Activated CD4-positive, alpha-beta memory T cell treated with anti-CD3 and anti-CD28 coated beads, Interleukin-2, amount 10 ng/mL, durations not matched to agents 7 days and 5 days (primary cell): ENCODE measurements around the gene LRRC4C. TPM values are rescaled to one million over a fixed set of nuclear protein-coding genes. Genes with fewer than 3 reads are reported as not detected.
"Not testable (repeated sequence)": the region's sequence is repeated elsewhere in the genome, so short reads cannot be mapped to it uniquely, and the experiment has no call there.

Experiments used
- CTCF ChIA-PET: fragments of 350-600 bp; sonication (Branson Sonifier 250); formaldehyde crosslinking; loops from one replicate; lab custom pipeline; 2021; ENCODE audit warnings: antibody characterized with exemption, inconsistent platforms; lab: Charles Lee
- POLR2A ChIA-PET: fragments of 350-600 bp; sonication (Branson Sonifier 250); formaldehyde crosslinking; loops from one replicate; lab custom pipeline; 2021; ENCODE audit warnings: antibody characterized with exemption; lab: Charles Lee
- DNase-seq: peaks from one replicate; pipeline ENCODE4 v3.0.0-alpha.2; 2020
- H3K27ac Mint-ChIP-seq: one replicate; pipeline ENCODE4 v1.8.0; 2021; ENCODE audit warnings: mild to moderate bottlenecking, mixed read lengths
- H3K27me3 Mint-ChIP-seq: one replicate; pipeline ENCODE4 v1.8.0; 2021; ENCODE audit warnings: mixed read lengths
- H3K36me3 Mint-ChIP-seq: one replicate; pipeline ENCODE4 v1.8.0; 2021; ENCODE audit warnings: low read depth, mixed read lengths
- H3K4me1 Mint-ChIP-seq: one replicate; pipeline ENCODE4 v1.8.0; 2021; ENCODE audit warnings: mixed read lengths
- H3K4me3 Mint-ChIP-seq: one replicate; pipeline ENCODE4 v1.8.0; 2021; ENCODE audit warnings: mild to moderate bottlenecking, mixed read lengths
- H3K9me3 Mint-ChIP-seq: one replicate; pipeline ENCODE4 v1.8.0; 2021; ENCODE audit warnings: mixed read lengths
- total RNA-seq, 2 experiments: library from RNA; stranded (reverse); gene quantifications; one replicate each; pipeline ENCODE4 v1.2.3, GENCODE V29; 2021

Gene LRRC4C
- total RNA-seq, 2 experiments from 2014 or later = not detected

DNA sequence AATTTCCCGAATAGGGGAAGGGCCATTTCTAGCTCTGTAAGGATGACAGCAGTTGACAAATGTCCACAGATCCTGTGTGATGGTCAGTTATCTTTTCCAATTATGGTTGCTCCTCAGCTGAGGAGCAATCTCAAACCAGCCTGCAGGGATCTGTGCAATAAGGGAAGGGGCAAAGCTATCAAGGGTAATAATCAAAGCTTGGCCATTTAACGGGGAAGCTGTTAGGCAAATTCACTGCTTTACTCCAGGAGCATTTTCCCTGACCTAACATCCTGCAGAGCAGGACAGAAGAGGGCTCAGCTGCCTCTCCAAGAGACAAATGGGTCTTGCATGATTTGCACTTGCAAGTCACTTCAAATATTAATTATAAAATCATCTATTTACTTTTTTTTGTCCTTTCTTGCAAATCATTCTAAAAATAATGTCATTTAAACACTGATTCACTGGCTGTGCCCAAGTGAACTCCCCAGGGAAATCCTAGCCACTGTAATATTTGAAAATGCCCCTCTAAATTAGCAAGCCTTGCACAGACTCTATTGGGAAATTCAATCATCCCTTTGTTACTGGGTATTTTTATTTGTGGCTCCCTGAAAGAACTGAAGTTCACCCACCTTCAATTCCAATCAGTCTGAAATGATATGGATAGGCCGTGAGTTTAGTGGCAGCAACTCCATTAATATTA is 1256.7 kb downstream of the LRRC4C start:
- Mint-ChIP-seq H3K9me3 (peaks cover 18% of the 10 kb centered on the region), H3K4me3 (no peak overlapping the region), H3K36me3 (no peaks in the 10 kb centered on the region), H3K4me1 (no peaks in the 10 kb centered on the region), H3K27me3 (no peaks in the 10 kb centered on the region), H3K27ac (no peak overlapping the region)
- ChIA-PET POLR2A (no interaction called here), CTCF (interaction anchor here (1.4 kb wide), 1 partner anchor 10 kb away, joined by 3 read pairs; no protein-coding TSS in a partner anchor)
- DNase-seq = no peak

DNA sequence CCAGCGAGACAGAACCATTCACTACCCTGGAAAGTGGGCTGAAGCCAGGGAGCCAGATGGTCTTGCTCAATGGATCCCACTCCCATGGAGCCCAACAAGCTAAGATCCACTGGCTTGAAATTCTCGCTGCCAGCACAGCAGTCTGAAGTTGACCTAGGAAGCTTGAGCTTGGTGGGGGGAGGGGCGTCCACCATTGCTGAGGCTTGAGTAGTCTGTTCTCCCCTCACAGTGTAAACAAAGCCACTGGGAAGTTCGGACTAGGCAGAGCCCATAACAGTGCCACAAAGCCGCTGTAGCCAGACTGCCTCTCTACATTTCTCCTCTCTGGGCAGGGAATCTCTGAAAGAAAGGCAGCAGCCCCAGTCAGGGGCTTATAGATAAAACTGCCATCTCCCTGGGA is 1266.9 kb downstream of the LRRC4C start:
- H3K27me3 Mint-ChIP-seq, DNase-seq, H3K9me3 Mint-ChIP-seq, POLR2A ChIA-PET, H3K36me3 Mint-ChIP-seq, H3K4me1 Mint-ChIP-seq, H3K27ac Mint-ChIP-seq, H3K4me3 Mint-ChIP-seq, CTCF ChIA-PET: not testable (repeated sequence)

DNA sequence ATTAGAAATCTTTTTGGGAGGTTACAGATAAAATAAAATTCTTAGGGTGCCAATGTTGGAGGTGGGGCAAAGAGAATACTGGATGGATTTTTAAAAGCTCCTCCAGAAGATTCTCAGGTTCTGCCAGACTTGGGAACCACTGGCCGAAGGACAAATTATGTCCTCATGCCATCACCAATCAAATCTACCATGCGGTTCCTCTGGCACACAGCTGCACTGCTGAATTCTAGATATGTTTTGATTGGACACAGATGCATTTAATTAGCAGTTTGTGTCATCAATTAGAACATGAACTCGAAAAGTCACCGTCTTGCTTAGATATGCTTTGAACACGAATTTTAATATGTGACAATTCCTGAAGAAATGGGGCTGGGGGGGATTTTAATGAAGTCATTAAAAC is 1269.2 kb downstream of the LRRC4C start:
- no peak for DNase-seq
- Mint-ChIP-seq H3K9me3 (peaks cover 7% of the 10 kb centered on the region), H3K27ac (no peak overlapping the region), H3K36me3 (no peaks in the 10 kb centered on the region), H3K4me1 (no peaks in the 10 kb centered on the region), H3K4me3 (no peak overlapping the region), H3K27me3 (no peaks in the 10 kb centered on the region)
- ChIA-PET CTCF (no interaction called here), POLR2A (no interaction called here)

DNA sequence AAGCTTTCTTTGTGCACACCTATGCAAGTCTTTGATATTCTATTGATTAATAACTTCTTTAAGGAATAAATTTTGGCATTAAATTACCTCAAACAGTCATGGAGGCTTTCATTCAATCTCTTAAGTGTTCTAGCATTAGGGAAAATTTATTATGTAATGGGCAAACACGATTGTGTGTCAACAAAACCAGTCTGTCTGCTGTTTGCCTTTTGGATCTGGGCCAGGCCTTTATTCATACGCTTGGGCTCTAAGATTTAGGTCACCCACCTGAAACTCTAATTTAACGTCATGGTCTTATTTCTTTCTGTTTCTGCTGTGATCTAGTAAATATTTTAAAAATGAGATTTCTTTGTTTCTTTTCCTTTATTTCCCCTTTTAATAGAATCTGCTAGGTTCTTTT is 1270.6 kb downstream of the LRRC4C start:
- no peak overlapping the region for H3K4me3 Mint-ChIP-seq
- no peaks in the 10 kb centered on the region for H3K27me3 Mint-ChIP-seq
- H3K27ac Mint-ChIP-seq = no peak overlapping the region
- H3K36me3 Mint-ChIP-seq = no peaks in the 10 kb centered on the region
- no peaks in the 10 kb centered on the region for H3K4me1 Mint-ChIP-seq
- ChIA-PET CTCF (no interaction called here), POLR2A (no interaction called here)
- DNase-seq = no peak
- H3K9me3 Mint-ChIP-seq = peaks cover 7% of the 10 kb centered on the region

DNA sequence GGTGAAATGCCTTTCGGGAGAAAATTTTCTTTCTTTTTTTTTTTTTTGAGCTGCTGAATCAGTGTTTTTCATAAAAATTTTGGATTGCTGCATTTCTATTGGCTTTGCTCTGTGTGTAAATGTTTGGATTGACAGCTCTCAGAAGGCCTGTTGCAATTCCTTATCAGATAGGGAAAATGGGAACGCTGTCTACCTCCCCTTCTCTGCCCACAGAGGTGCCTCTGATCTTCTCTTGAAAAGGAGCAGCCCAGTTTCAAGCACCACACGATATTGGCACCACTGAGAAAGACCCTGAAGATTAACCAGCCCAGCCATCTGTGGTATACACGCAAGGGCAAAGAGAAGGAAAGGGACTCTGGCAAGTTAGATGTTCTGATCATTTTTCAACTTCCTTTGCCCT is 1272.2 kb downstream of the LRRC4C start:
- no peaks in the 10 kb centered on the region for H3K27me3 Mint-ChIP-seq
- H3K9me3 Mint-ChIP-seq = peaks cover 4% of the 10 kb centered on the region
- H3K27ac Mint-ChIP-seq = no peak overlapping the region
- H3K36me3 Mint-ChIP-seq = no peaks in the 10 kb centered on the region
- no peak for DNase-seq
- H3K4me3 Mint-ChIP-seq = no peak overlapping the region
- ChIA-PET POLR2A (no interaction called here), CTCF (no interaction called here)
- H3K4me1 Mint-ChIP-seq = no peaks in the 10 kb centered on the region

DNA sequence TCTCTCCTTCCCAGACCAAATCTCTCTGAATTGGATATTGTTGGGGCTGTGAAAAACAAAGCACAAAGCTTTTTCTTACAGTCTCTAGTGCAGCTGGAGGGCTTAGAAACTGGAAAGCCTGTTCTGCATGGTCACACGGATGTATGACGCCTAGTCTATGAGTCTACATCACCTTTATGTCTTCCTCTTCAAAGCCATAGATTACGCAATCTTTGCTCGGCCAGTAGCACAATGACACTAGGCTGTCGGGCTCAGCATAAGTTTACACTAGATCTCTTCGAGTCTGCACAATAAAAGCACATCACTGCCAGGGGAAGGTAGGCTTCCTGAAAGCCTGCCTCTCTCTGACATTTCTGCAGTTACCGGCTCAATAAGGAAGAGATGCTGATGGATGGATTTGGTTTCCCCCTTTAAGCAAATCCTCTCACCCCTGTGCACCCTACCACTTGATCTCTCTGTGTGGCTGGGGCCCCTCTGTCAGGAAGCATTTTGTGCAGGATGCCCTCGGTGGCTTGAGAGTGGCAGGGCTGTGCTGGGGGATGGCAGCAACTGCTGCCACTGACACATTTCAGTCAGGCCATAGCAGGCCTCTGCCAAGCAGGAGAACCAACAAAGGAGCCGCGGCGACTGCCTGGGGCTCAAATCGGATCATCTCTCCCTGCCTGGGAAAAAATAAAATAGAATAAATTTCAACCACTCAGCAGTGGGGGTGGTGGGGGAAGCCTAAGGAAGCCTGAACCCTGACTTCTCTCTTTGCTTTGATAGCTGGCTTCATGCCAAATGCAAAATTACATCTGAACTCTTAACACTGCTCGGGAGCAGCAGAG is 1272.8 kb downstream of the LRRC4C start:
- H3K4me3 Mint-ChIP-seq = no peak overlapping the region
- H3K27me3 Mint-ChIP-seq = no peaks in the 10 kb centered on the region
- ChIA-PET POLR2A (no interaction called here), CTCF (no interaction called here)
- DNase-seq = no peak
- no peak overlapping the region for H3K27ac Mint-ChIP-seq
- no peaks in the 10 kb centered on the region for H3K36me3 Mint-ChIP-seq
- H3K4me1 Mint-ChIP-seq = no peaks in the 10 kb centered on the region
- peaks cover 4% of the 10 kb centered on the region for H3K9me3 Mint-ChIP-seq

DNA sequence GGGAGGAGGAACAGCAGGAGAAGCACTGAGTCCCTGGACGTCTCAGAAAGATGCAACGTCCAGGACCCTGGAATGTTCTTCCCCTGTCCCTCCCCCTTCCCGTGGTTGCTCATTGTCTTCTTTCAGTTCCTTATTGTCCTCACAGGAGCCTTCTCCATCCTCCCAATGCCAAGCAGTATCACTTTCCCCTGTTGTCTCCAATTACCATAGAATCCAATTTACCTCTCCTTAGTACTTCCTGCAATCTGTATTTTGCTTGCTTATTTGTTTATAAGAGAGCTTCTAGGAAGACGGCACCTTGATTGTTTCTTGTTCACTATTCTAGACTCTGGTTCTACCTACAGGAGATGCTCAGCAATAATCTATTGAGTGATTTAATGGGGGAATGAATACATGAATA is 1273.7 kb downstream of the LRRC4C start:
- POLR2A ChIA-PET = no interaction called here
- DNase-seq = no peak
- H3K27ac Mint-ChIP-seq = no peak overlapping the region
- CTCF ChIA-PET = no interaction called here
- H3K36me3 Mint-ChIP-seq = no peaks in the 10 kb centered on the region
- H3K27me3 Mint-ChIP-seq = no peaks in the 10 kb centered on the region
- no peaks in the 10 kb centered on the region for H3K4me1 Mint-ChIP-seq
- peaks cover 3% of the 10 kb centered on the region for H3K9me3 Mint-ChIP-seq
- no peak overlapping the region for H3K4me3 Mint-ChIP-seq

DNA sequence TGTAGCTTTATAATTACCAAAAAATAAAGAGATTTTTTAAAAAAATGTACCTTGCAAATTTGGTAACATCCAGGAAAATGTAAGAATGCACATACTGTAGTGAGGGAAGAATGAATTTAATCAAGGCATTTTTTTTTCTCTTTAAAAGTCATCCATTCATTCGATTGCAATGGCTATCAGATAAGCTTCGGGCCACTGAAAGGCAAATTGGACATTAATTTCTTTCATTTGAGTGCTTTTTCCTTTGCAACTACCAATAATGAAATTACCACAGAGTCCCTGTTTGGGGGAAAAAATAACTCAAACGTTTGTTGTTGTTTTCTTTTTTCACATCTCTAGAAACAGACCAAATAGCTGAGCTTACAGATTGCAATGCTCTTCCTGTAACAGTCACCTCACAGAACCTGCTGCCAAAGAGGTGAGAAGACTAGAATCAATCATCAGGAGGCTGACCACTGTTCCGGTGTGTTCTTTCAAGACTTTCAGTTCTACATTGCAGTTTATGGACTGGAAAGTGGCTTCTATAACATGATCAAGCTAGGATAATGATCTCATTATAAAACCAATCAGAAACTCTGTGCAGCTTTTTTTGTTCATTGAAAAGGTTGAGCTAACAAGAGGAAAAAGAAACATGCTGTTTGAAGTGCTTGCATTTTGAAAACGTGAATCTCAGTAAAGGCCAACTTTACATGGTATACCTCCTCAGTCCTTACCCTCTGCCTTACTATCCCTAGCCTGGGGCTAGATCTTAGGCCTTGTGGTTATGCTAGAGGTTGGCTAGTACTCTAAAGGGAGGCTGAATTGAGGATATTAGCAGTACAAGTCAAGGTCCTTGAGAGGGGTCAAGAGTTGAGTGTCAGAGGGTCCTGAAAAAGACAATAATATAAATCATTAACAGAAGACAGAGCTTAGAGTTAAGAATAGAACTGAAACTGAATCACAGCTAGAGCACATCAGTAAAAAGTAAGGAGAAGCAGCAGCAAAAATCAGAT is 1276.1 kb downstream of the LRRC4C start:
- no peaks in the 10 kb centered on the region for H3K27me3 Mint-ChIP-seq
- no peaks in the 10 kb centered on the region for H3K4me1 Mint-ChIP-seq
- ChIA-PET POLR2A (no interaction called here), CTCF (no interaction called here)
- H3K36me3 Mint-ChIP-seq = no peaks in the 10 kb centered on the region
- no peak for DNase-seq
- H3K4me3 Mint-ChIP-seq = no peak overlapping the region
- peaks cover 2% of the 10 kb centered on the region for H3K9me3 Mint-ChIP-seq
- H3K27ac Mint-ChIP-seq = no peak overlapping the region

DNA sequence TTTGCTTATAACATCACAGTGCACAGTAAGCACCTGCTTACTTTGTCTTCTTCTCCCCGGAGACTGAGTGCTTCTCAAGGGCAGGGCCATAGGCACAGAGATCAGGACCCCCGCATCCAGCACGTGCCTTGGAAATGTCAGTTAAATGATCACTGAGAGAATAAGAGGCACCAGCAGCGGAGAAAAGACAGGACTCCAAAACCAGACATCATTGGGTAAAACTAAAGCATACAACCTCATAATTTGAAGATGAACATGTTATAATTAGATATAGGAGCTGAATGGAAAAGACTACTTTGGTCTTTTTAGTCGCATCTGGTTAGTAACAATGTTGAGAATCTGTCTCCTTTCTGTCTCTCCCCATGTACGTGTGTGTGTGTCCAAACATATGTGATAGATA is 1279.9 kb downstream of the LRRC4C start:
- ChIA-PET POLR2A (no interaction called here), CTCF (no interaction called here)
- H3K36me3 Mint-ChIP-seq = no peaks in the 10 kb centered on the region
- DNase-seq = no peak
- H3K4me1 Mint-ChIP-seq = no peaks in the 10 kb centered on the region
- H3K27me3 Mint-ChIP-seq = no peaks in the 10 kb centered on the region
- no peak overlapping the region for H3K4me3 Mint-ChIP-seq
- H3K27ac Mint-ChIP-seq = no peak overlapping the region
- H3K9me3 Mint-ChIP-seq = peaks cover 7% of the 10 kb centered on the region

DNA sequence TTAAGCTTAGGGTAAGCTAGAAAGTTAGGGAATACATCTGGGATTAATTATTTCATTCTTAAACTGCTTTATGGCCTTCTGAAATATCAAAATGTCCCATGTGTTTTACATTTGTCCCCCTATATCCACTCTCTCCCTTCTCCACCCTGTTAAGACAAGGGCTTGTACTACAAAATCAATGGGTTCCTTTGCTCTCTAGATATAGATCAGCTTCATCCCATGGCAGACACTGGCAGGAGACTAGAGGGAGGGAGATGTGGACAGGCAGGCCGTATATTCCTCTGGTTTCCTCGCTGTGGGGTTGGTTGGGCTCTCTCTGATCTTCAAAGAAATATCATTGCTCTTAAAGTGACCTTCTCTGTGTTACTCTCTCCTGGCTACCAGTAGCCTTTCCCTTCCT is 1281.0 kb downstream of the LRRC4C start:
- Mint-ChIP-seq H3K9me3 (peaks cover 7% of the 10 kb centered on the region), H3K4me1 (no peaks in the 10 kb centered on the region), H3K36me3 (no peaks in the 10 kb centered on the region), H3K4me3 (no peak overlapping the region), H3K27ac (no peak overlapping the region), H3K27me3 (no peaks in the 10 kb centered on the region)
- DNase-seq = no peak
- POLR2A ChIA-PET = no interaction called here
- CTCF ChIA-PET = no interaction called here

DNA sequence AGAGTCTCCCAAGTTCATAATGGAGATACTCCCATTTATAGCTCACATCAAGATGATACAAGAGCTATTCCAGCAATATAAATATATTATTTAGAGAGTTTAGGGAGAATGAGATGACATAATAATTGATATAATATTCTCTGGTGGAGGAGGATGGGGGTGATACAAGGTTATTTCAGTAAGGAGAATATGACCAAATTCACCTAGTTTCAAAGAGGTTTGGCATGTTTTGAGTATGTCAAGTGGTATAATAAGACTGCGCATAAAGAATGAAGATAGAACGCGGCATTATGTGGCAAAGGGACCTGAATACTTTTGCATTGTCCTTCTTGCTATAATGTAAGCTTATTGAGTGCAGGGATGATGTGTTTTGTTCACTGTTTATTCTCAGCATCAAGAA is 1283.5 kb downstream of the LRRC4C start:
- no peak for DNase-seq
- no peaks in the 10 kb centered on the region for H3K36me3 Mint-ChIP-seq
- ChIA-PET CTCF (no interaction called here), POLR2A (no interaction called here)
- no peak overlapping the region for H3K27ac Mint-ChIP-seq
- H3K4me1 Mint-ChIP-seq = no peaks in the 10 kb centered on the region
- H3K4me3 Mint-ChIP-seq = no peak overlapping the region
- H3K27me3 Mint-ChIP-seq = no peaks in the 10 kb centered on the region
- peaks cover 7% of the 10 kb centered on the region for H3K9me3 Mint-ChIP-seq

DNA sequence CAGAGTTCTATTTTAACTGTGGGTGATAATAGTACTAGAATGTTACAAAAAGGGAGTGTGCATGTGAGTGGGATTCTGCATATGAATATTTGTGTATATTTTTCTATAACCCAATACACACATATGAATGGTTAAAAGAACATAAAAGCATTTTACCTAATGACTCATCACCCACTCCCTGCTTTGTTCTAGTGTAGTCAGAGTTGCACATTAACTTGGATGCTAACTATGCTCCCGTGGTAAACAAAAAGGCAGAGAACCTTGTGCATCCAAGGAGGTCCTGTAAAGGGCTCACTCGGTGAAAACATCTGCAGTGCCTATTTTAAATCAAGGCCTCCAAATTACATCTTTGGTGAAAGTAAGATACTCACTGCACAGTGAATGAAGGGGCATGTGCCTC is 1289.4 kb downstream of the LRRC4C start:
- Mint-ChIP-seq H3K9me3 (peaks cover 9% of the 10 kb centered on the region), H3K4me3 (no peak overlapping the region), H3K4me1 (no peaks in the 10 kb centered on the region), H3K36me3 (no peaks in the 10 kb centered on the region), H3K27ac (no peak overlapping the region), H3K27me3 (no peaks in the 10 kb centered on the region)
- no peak for DNase-seq
- POLR2A ChIA-PET = no interaction called here
- CTCF ChIA-PET = no interaction called here

DNA sequence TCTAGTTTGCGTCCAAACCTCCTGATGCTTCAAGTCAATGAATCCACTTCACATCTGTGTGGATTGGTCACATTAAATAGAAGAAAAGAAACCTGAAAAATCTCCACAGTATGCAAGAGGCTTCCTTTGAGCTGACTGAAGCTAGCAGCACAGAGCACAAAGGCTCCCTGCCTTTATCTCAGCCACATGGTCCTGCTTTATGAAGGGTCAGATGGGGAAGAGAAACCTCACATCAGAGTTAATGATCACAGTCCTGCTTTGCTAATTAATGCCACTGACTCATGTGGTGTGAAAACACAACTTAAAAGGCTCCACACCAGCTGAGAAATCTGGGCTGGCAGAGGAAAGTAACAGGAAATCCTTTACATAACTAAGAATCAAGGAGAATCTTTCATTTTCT is 1291.0 kb downstream of the LRRC4C start:
- CTCF ChIA-PET = no interaction called here
- POLR2A ChIA-PET = no interaction called here
- Mint-ChIP-seq H3K36me3 (no peaks in the 10 kb centered on the region), H3K9me3 (peaks cover 9% of the 10 kb centered on the region), H3K27ac (no peak overlapping the region), H3K27me3 (no peaks in the 10 kb centered on the region), H3K4me3 (no peak overlapping the region), H3K4me1 (no peaks in the 10 kb centered on the region)
- DNase-seq = no peak
